GM18517 (cell line): ENCODE results near the gene ZBTB46.

Experiments
- ATAC-seq: cut with Tn5 transposase; IDR thresholded peaks from one replicate; pipeline ENCODE4 v1.9.1; 2021; ENCODE audit warnings: mild to moderate bottlenecking, moderate library complexity; ENCODE audit not compliant: unreplicated experiment

The ZBTB46 gene

DNA sequence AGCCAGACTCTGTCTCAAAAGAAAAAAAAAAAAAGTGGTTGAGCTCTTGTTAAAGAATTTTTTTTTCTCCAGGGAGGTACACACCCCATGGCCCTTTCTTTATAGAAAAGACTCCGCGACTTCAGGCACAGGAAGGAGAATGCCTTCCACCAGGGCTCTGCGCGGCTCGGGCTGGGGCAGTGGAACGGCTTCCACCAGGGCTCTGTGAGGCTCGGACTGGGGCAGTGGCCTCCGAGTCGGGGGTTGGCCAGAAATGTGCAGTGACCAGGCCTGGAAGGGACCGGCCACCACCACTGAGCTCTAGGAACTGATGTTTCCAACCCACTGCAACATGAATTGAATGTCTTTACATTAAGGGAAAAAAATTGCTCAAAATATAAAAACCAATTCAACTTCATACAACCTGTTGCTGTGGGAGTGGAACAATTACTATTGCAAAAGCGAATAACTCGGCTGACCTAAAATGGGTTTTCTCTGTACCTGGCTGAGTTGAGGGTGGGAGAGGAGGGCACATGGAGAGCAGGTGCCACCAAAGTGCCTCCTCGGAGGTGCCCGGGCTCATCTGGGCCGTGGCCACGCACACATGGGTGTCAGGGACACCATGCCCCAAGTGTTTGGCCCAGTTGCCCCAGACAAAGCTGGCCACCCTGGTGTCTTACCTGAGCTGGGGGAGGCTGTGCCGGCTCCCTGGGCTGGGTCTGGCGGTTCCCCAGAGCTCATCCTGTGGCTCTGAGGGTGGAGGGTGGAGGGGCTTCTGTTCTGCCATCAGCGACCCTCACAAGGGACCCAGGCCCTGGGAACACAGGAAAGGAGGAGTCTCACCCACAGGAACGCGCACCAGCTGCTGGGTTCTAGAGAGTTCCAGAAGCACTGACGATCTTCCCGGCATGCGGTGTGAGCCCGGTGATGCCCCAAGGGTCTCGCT, 62.2 kb downstream of the ZBTB46 start:
- ATAC-seq: no peak

- ATAC-seq: no peak
Observed at GRCh38 chr20:63767886-63768285, 63.2 kb downstream of the ZBTB46 start.

GRCh38 chr20:63767456-63767855, 63.6 kb downstream of the ZBTB46 start:
- no peak for ATAC-seq

DNA sequence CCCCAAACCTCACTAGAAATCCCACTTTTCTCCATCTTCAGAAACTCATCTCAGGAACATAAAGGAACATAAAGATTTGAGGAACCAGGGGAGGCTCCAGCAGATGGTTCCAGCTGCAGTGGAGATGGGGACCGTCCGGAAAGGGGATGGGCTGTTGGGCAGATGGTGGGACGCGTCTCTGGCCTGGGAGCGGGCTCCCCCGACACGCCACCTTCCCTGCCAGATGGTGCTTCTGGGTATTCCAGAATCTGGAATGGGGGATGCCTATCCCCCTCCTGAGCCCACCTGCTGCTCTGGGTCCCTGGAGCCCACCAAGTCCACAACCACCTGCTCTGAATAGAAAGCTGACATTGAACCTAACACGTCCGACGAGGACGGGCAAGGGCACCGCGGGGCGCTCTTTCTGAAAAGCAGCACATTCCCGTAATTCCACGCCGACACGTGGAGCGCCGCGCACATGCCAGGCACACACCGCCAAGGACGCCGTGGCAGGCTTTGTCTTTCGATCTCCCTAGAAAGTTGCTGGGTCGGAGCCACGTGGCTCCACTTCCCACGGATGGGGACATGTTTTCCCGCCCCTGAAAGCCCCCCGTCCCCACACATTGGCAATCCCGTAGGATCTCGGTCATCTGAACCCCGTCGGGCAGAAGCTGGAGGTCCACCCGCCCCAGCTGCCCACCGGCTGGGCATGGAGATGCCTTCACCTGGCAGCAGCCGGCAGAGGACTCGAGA, 64.2 kb downstream of the ZBTB46 start:
- ATAC-seq: no peak

- ATAC-seq: no peak
Observed at GRCh38 chr20:63765902-63766301, 65.2 kb downstream of the ZBTB46 start.

- ATAC-seq: no peak
Observed at GRCh38 chr20:63765082-63765873, 65.8 kb downstream of the ZBTB46 start.

GRCh38 chr20:63759377-63759901, 71.6 kb downstream of the ZBTB46 start:
- no peak for ATAC-seq

DNA sequence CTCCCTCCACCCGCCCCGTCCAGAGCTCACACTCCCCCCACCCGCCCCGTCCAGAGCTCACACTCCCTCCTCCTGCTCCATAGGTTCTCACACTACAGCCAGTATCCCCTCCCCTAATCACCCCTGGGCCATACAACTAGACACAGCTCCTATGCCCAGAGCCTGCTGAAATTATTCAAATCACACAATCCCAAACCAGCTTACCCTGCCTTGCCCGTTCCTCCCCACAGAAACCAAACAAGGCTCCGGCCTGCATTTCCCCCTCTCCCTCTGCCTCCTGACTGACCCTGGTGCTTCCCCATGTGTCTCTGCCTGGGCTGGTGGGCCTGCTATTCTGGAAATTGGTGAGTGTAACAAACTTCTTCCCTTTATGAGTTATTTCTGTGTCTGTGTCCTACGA, 72.9 kb downstream of the ZBTB46 start:
- no peak for ATAC-seq

DNA sequence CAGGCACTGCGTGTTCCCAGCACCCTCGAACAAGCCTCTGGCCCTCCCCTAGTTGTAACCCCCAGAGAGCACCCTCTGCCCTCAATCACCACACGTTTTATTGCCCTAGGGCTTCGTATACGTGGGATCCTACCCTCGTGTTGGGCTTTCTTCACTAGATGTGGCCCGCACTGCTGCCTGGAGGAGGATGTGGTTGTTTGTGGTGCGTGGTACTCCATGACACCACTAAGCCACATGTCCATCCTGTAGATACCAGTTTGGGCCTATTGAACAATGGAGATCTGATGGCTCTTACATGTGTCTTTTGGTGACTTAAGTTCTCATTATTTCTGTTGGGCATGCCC, 74.4 kb downstream of the ZBTB46 start:
- ATAC-seq: no peak

DNA sequence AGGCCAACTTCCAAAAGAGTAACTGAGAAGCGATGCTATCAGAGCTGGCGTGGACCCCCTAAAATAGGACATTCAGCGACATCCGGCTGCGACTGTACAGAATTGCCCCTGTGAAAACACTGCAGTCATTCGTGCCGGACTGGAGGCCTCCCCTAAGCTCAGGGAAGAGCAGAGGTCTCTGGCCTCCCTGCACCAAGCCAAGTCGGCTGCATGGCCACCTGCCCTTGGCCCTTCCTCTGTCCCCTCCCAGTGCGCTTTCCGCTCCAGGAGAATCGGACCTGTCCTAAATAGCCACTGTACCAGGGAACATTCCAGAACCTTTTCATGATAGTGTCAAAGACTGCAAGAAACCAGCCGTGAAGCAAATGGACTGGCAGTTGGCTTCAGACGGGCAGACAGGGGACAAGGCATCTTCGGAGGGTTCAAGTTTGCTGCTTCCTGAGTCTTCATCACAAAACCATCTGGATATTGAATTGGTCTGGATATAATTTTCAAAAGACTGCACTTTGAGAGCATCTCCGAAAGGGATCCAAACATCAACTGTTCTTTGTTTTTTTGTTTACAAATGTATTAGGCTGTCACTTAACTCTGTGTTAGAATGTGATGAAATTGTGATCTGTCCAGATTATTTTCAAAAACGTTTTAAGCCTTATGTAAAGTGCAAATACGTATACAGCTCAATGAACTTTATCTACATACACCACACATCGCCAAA, 75.0 kb downstream of the ZBTB46 start:
- no peak for ATAC-seq

DNA sequence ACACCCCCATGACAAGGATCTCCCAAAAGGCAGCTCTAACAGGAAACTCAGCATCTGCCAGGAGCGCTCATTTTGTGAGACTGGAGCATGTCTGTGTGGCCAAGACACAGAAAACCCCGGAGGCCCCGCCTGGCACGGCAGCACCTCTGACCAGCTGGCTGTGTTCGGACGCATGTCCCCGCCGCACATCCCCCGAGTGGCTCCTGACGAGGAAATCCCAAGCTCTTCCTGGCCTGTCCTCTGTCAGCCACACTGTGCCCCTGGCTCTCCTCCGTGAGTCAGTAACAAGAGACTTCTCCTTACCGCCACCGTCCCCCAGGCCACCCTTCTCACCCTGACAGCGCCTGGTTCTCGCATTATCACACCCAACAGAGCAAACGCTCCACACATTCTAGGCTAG, 77.1 kb downstream of the ZBTB46 start:
- no peak for ATAC-seq

DNA sequence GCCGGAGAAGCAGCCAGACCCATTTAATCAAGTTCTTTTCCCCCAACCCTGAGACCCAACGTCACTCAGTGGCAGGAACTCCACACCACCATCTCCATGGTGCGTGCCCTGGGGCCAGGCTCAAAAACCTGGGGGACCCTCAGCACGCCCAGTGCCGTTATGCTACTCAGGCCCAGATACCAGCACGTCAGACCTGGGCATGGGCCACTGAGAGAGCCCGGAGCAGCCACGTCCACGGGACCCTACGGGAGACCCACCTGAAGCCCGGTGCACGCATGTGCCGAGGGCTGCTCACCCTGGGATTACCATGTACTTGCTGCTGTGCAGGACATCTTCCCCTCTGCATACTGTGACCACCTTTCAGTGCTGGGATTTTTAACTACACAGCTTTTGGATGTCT, 77.7 kb downstream of the ZBTB46 start:
- ATAC-seq: no peak

DNA sequence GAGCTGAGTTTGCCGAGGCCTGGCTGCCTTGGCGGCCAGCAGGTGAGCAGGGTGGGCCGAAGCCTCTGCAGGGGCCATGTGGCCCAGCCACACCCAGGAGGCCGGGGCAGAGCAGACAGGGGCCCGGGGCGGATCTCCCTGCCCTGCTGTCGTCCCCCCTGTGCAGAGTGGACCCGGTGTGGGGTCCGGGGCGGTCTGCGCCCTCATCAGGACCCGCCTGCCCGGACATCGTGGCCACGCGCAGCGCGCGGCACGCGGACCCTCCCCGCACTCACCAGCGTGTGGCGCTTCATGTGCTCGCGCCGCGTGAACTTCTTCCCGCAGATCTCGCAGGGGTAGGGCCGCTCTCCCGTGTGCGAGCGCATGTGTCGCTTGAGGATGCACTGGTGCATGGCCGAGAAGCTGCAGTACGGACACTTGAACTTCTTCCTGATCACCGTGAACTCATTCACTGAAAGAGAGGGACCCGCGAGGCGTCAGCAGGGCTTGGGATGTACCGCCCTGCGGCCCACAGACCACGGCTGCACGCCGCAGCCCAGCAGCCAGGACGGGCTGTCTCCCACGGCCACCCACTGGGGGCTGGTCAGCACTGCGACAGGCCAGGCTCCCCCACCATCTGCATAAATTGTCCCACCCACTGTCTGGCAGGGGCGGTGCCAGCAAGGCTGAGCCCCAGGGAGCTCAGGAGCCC, 78.5 kb downstream of the ZBTB46 start:
- ATAC-seq: no peak

DNA sequence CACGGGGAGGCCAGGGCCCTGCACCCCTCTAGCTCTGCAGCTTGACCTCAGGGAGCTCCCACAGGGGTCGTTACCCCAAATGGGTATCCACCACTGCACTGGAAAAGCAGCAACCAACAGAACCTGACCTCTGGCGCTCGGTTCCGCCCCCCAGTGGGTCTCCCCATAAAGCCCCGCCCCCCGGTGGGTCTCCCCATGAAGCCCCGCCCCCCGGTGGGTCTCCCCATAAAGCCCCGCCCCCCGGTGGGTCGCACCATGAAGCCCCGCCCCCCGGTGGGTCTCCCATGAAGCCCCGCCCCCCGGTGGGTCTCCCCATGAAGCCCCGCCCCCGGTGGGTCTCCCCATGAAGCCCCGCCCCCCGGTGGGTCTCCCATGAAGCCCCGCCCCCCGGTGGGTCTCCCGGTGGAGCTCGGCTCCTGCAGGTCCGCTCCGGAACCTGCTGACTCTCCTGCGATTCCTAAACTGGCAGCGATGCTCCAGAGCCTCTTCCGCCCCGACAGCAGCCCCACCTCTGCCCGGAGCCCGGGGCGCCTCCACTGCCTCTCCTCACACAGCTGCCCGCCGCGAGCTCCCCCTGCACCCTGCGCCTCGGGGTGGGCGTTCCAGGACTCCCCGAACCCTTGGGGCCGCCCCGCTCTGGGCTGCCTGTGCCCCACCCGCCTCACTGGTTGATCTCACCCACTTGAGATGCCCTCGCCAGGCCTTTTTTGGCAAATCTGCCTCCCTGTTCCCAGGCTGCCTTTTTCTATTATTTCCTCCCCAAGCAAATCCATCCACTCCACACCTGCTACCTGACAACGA, 79.4 kb downstream of the ZBTB46 start:
- ATAC-seq: no peak

DNA sequence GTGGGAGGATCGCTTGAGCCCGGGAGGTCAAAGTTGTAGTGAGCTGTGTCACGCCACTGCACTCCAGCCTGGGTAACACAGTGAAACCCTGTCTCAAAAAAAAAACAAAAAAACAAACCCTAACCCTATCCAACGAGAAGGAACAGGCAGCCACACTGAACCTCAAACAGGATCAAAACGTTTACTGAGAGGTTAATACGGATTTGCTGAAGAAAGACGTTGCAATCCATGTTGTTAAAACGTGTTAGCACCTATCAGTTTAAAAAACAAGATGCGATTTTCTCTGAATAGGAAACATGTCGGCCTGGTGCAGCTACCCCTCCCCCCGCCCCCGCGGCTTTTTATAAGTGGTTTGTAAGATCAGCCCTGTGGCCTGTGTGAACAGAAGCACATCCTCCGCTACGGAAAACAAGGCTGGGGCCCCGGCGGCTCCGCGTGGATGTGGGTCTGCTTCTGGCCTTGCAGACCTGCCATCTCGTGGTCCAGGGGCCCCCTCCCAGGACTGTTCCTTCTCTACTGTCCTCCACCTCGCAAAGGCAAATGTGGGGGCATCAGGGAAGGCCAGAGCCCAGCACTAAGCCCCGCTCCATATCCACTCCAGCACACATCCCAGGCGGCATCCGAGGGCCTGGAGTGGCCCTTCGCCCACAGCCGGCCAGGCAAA, 80.1 kb downstream of the ZBTB46 start:
- no peak for ATAC-seq

DNA sequence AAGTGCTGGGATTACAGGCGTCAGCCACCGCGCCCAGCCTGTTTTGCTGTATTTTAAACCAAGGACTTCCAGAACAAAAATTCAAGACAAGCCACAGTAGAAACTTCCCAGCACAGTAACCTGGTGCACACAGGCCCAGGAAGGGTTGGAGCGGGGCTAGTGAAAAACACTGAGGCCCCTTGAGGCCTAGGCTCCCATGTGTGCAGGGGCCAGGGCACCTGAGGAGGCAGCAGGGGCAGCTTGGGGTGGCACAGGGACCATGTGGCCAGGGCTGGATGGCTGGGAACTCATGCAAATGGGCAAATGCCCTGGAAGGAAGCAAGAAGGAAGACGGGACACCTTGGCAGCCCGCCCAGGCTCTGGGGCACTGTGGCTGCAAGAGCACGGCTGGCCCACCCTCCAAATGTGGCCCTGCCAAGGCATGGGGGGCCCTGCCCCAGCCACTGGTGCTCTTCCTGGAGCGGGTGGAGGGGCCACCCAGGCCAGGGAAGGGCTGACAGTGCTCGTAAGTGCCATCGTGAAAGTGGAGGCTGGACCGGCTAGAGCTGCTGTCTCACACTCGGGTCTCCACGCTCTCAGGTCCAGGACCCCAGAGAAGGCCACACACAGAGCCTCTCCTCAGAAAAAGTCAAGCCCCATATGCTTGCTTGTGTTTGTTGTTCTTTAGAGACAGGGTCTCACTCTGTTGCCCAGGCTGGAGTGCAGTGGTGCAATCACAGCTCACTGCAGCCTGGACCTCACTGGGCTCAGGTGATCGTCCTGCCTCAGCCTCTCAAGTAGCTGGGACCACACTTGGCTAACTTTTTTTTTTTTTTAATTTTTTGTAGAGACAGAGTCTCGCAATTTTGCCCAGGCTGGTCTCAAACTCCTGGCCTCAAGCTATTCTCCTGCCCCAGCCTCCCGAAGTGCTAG, 81.2 kb downstream of the ZBTB46 start:
- ATAC-seq: no peak

GRCh38 chr20:63748934-63749270, 82.2 kb downstream of the ZBTB46 start:
- ATAC-seq: no peak
